OCI-LY1 (cell line): ENCODE data around the gene GRK2.

Experiments used
- EZH2 ChIP-seq: fragments of 200-600 bp; sonication (generic), shearing (Covaris generic); IDR thresholded peaks from 2 replicates; pipeline ENCODE4 v1.8.0; 2017; ENCODE audit warnings: borderline replicate concordance, mixed run types, mild to moderate bottlenecking, antibody characterized with exemption, low read length, moderate library complexity, mixed read lengths
- TF ChIP-seq, protein P1 (sequence below): fragments of 200-600 bp; sonication (generic), shearing (Covaris generic); IDR thresholded peaks from 2 replicates; pipeline ENCODE4 v1.5.1; 2017; ENCODE audit warnings: mild to moderate bottlenecking, antibody characterized with exemption, low read length, moderate library complexity, mixed read lengths

DNA sequence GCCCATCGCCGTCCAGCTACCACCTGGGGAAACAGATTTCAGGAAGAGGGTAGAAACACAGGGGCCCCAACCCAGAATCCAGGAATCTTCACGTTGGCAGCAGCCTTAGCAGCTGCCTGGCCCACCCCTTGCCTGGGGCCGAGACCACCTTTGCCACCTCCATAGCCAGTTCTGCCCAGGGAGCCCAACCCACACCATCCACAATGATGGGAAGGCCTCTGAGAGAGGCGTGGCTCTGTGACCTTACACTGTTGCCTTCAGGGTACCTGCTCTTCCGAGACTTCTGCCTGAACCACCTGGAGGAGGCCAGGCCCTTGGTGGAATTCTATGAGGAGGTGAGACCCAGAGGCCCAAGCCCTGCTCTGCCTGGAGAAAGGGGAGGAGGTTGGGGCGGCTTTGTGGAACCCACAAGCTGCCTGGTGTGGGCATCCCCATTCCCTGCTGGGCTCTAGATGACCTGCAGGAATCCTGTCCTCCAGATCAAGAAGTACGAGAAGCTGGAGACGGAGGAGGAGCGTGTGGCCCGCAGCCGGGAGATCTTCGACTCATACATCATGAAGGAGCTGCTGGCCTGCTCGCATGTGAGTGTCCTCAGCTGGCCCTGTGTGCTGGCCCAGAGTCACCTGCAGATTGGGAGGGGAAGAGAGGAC, 12.8 kb downstream of the GRK2 start:
- TF ChIP-seq, protein P1, sequence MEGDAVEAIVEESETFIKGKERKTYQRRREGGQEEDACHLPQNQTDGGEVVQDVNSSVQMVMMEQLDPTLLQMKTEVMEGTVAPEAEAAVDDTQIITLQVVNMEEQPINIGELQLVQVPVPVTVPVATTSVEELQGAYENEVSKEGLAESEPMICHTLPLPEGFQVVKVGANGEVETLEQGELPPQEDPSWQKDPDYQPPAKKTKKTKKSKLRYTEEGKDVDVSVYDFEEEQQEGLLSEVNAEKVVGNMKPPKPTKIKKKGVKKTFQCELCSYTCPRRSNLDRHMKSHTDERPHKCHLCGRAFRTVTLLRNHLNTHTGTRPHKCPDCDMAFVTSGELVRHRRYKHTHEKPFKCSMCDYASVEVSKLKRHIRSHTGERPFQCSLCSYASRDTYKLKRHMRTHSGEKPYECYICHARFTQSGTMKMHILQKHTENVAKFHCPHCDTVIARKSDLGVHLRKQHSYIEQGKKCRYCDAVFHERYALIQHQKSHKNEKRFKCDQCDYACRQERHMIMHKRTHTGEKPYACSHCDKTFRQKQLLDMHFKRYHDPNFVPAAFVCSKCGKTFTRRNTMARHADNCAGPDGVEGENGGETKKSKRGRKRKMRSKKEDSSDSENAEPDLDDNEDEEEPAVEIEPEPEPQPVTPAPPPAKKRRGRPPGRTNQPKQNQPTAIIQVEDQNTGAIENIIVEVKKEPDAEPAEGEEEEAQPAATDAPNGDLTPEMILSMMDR = no peak
- TF ChIP-seq EZH2 = no peak
